A549 (cell line): Measurements from ENCODE around the gene TTC7B. TPM values are rescaled to one million over a fixed set of nuclear protein-coding genes. Genes with fewer than 3 reads are reported as not detected.

ENCODE experiments used
- ATAC-seq, 2 experiments: fragments of 200-7000 bp in 1 of 2; fragments of >200 bp in 1 of 2; cut with Nextera tagmentation in 1 of 2; cut with Tn5 transposase in 1 of 2; 3 replicates each; pipeline versions ENCODE4 v1.8.0 to v1.9.1; 2018 to 2020; ENCODE audit warnings: mild to moderate bottlenecking in 1 of 2, moderate library complexity in 1 of 2
- CTCF ChIA-PET: fragments of 300-600 bp; sonication (Branson Sonifier 250); formaldehyde crosslinking; extraction: SDS; loops from one replicate; lab custom pipeline; 2021; ENCODE audit warnings: antibody characterized with exemption, inconsistent platforms; lab: Yijun Ruan, JAX
- POLR2A ChIA-PET: fragments of 350-600 bp; formaldehyde crosslinking; extraction: SDS; loops from one replicate; lab custom pipeline; 2021; ENCODE audit warnings: antibody characterized with exemption, inconsistent platforms; lab: Yijun Ruan, JAX
- DNase-seq, 2 experiments: peaks; one replicate each; pipeline versions ENCODE4 v3.0.0 to v3.0.0-alpha.2; 2011 to 2016; ENCODE audit warnings: low read depth in 1 of 2, low spot score in 1 of 2
- FAIRE-seq: peaks from 2 replicates; lab custom pipeline; 2011; peaks lifted over from hg19 to GRCh38; lab: Jason Lieb, UNC
- H3K27ac ChIP-seq, 2 experiments: fragments of >200 bp; sonication (Bioruptor Twin); formaldehyde crosslinking; 3 replicates each; pipeline ENCODE4 v1.5.1; 2016 to 2017
- H3K4me1 ChIP-seq: fragments of >200 bp; sonication (Bioruptor Twin); formaldehyde crosslinking; 3 replicates; pipeline ENCODE4 v1.6.1; 2016
- H3K4me2 ChIP-seq: fragments of >200 bp; sonication (Bioruptor Twin); formaldehyde crosslinking; 3 replicates; pipeline ENCODE4 v1.6.1; 2016
- H3K4me3 ChIP-seq: fragments of >200 bp; sonication (Bioruptor Twin); formaldehyde crosslinking; 3 replicates; pipeline ENCODE4 v1.5.1; 2016
- H3K9me3 ChIP-seq: fragments of >200 bp; sonication (Bioruptor Twin); formaldehyde crosslinking; 3 replicates; pipeline ENCODE4 v1.6.1; 2016
- CBX2 ChIP-seq: fragments of 200-600 bp; sonication (generic); IDR thresholded peaks from 2 replicates; pipeline ENCODE4 v1.6.1; 2016; ENCODE audit warnings: low read depth, mild to moderate bottlenecking, borderline replicate concordance
- CBX8 ChIP-seq: fragments of 200-600 bp; sonication (generic); IDR thresholded peaks from 2 replicates; pipeline ENCODE4 v1.6.1; 2016
- CHD2 ChIP-seq: fragments of 150-350 bp; IDR thresholded peaks from 2 replicates; pipeline ENCODE4 v1.6.1; 2014; ENCODE audit warnings: low read length; ENCODE audit not compliant: partially characterized antibody
- ESRRA ChIP-seq: fragments of 150-350 bp; IDR thresholded peaks from 2 replicates; pipeline ENCODE4 v1.6.1; 2014; ENCODE audit warnings: mild to moderate bottlenecking, low read length, borderline replicate concordance
- FOSL2 ChIP-seq, 2 experiments: fragments of 450-650 bp in 1 of 2; fragments of >200 bp in 1 of 2; sonication (Bioruptor Twin) in 1 of 2; formaldehyde crosslinking; IDR thresholded peaks; 2 replicates each; pipeline versions ENCODE4 v1.5.0 to v1.6.1; 2016 to 2020; ENCODE audit warnings: mild to moderate bottlenecking in 1 of 2, moderate library complexity in 1 of 2
- HDAC2 ChIP-seq: fragments of 200-600 bp; sonication (generic); IDR thresholded peaks from 2 replicates; pipeline ENCODE4 v1.6.1; 2016
- HOXB5 ChIP-seq: fragments of 250-450 bp; sonication (Bioruptor Pico); IDR thresholded peaks from 2 replicates; pipeline ENCODE4 v1.5.0; 2020; ENCODE audit warnings: mild to moderate bottlenecking, moderate library complexity
- JUN ChIP-seq, 2 experiments: fragments of >200 bp; sonication (Bioruptor Twin); formaldehyde crosslinking; IDR thresholded peaks; 2 replicates in 1 of 2; 3 replicates in 1 of 2; pipeline ENCODE4 v1.6.1; 2016 to 2017
- KDM5A ChIP-seq: fragments of 200-600 bp; sonication (generic); IDR thresholded peaks from 2 replicates; pipeline ENCODE4 v1.6.1; 2016; ENCODE audit warnings: antibody characterized with exemption, mild to moderate bottlenecking
- MYC ChIP-seq: IDR thresholded peaks from 2 replicates; pipeline ENCODE4 v1.6.1; 2012; ENCODE audit warnings: mild to moderate bottlenecking, inconsistent platforms, low read length, improper control_type of control experiment, borderline replicate concordance
- NPAS2 ChIP-seq: fragments of 250-450 bp; sonication (Bioruptor Pico); IDR thresholded peaks from 2 replicates; pipeline ENCODE4 v1.8.0; 2022; ENCODE audit warnings: mild to moderate bottlenecking, moderate library complexity, borderline replicate concordance
- POLR2AphosphoS2 ChIP-seq: conservative IDR thresholded peaks from 2 replicates; pipeline ENCODE4 v1.6.1; 2012; ENCODE audit warnings: low read length, improper control_type of control experiment, inconsistent platforms
- RARB ChIP-seq: fragments of 250-450 bp; sonication (Bioruptor Pico); IDR thresholded peaks from 2 replicates; pipeline ENCODE4 v1.8.0; 2021; ENCODE audit warnings: mild to moderate bottlenecking, moderate library complexity
- RFX5 ChIP-seq: fragments of 450-650 bp; IDR thresholded peaks from 2 replicates; pipeline ENCODE4 v1.7.1; 2014; ENCODE audit warnings: antibody characterized with exemption, mild to moderate bottlenecking, moderate library complexity
- ZC3H11A ChIP-seq: fragments of 450-650 bp; IDR thresholded peaks from 2 replicates; pipeline ENCODE4 v1.6.1; 2014; ENCODE audit warnings: antibody characterized with exemption, mild to moderate bottlenecking
- ZFP36 ChIP-seq: fragments of 450-650 bp; IDR thresholded peaks from 2 replicates; pipeline ENCODE4 v1.6.1; 2014; ENCODE audit warnings: borderline replicate concordance; ENCODE audit not compliant: partially characterized antibody
- ZNF302 ChIP-seq: fragments of 250-450 bp; sonication (Bioruptor Pico); IDR thresholded peaks from 2 replicates; pipeline ENCODE4 v1.9.0; 2021; ENCODE audit warnings: inconsistent platforms, mild to moderate bottlenecking, moderate library complexity
- WGBS: methylation state at CpG from one replicate; pipeline ENCODE4 v1.1.6; 2017; ENCODE audit errors: missing lambda C conversion rate; 5-methylcytosine and 5-hydroxymethylcytosine counted together
- polyA plus RNA-seq, 4 experiments: library from polyadenylated mRNA; depleted of rRNA in 3 of 4; stranded (reverse); fragments of >200 nt; fragmentation: RNase III in 1 of 4; extraction: RNeasy Plus Mini Kit Qiagen cat#74134 plus additional on column Dnase treatment in 1 of 4; gene quantifications; 2 replicates in 3 of 4; 3 replicates in 1 of 4; pipeline ENCODE4 v1.2.3, GENCODE V29; 2011 to 2017
- TF ChIP-seq, protein P1 (sequence below): fragments of 150-350 bp; IDR thresholded peaks from 2 replicates; pipeline ENCODE4 v1.6.1; 2014; ENCODE audit warnings: low read depth, mild to moderate bottlenecking, low read length
- TF ChIP-seq, protein P2 (sequence below): IDR thresholded peaks from 2 replicates; pipeline ENCODE4 v1.6.1; 2012
- TF ChIP-seq, protein P3 (sequence below): IDR thresholded peaks from 2 replicates; pipeline ENCODE4 v1.6.1; 2012; ENCODE audit warnings: low read depth, borderline replicate concordance

Gene TTC7B
- polyA plus RNA-seq, 2 of the 4 experiments (the other 2 are of a cell fraction) = 16.6 to 28.0 TPM

GRCh38 chr14:90624227-90624626 lies 192.0 kb downstream of the TTC7B start:
- H3K4me2 ChIP-seq = peak overlapping the region; percentile 21; the same call in 1 of the 3 replicates
- TF ChIP-seq CBX2 (no peak), NPAS2 (CRISPR knock-in tag) (no peak), ZFP36 (no peak), RFX5 (no peak), JUN (IDR thresholded peaks at IDR 0.05) (no peak), FOSL2 (IDR thresholded peaks at IDR 0.05) (no peak), FOSL2 (CRISPR knock-in tag; IDR thresholded peaks at IDR 0.05) (no peak), HOXB5 (CRISPR knock-in tag) (no peak), HDAC2 (no peak), MYC (no peak), KDM5A (no peak)
- TF ChIP-seq, protein P1, sequence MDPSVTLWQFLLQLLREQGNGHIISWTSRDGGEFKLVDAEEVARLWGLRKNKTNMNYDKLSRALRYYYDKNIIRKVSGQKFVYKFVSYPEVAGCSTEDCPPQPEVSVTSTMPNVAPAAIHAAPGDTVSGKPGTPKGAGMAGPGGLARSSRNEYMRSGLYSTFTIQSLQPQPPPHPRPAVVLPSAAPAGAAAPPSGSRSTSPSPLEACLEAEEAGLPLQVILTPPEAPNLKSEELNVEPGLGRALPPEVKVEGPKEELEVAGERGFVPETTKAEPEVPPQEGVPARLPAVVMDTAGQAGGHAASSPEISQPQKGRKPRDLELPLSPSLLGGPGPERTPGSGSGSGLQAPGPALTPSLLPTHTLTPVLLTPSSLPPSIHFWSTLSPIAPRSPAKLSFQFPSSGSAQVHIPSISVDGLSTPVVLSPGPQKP = no peak
- H3K4me1 ChIP-seq = peaks cover 6% of the 10 kb centered on the region; the same call in 1 of the 3 replicates
- 46% methylated on average over 8 of the region's 8 CpGs for WGBS
- ATAC-seq (peak; percentile 38 to 52; a peak in 4 of 6 replicates), DNase-seq (peak in 1 of 2 experiments; percentile 32), FAIRE-seq (no peak)
- CTCF ChIA-PET = interaction anchor here (1.0 kb wide), 1 partner anchor 73 kb away, joined by 3 read pairs; no protein-coding TSS in a partner anchor
- POLR2A ChIA-PET = no interaction called here
- no peaks in the 10 kb centered on the region for H3K9me3 ChIP-seq
- H3K27ac ChIP-seq = no peak overlapping the region
- H3K4me3 ChIP-seq = no peak overlapping the region

- no peak for ATAC-seq
- Histone ChIP-seq H3K4me1 (peaks cover 6% of the 10 kb centered on the region; the same call in 1 of the 3 replicates), H3K4me2 (no peak overlapping the region), H3K9me3 (no peaks in the 10 kb centered on the region), H3K4me3 (no peak overlapping the region), H3K27ac (no peak overlapping the region)
- ChIA-PET POLR2A (no interaction called here), CTCF (interaction anchor here (0.7 to 0.9 kb wide), 2 partner anchors 71 to 94 kb away, joined by 3 to 4 read pairs; no protein-coding TSS in a partner anchor)
- TF ChIP-seq ZNF302 (CRISPR knock-in tag) = no peak
- TF ChIP-seq ZC3H11A = no peak
- 87% methylated on average over 32 of the region's 32 CpGs for WGBS
- DNase-seq = no peak
- no peak for FAIRE-seq
These were observed 195.0 kb downstream of the TTC7B start for GRCh38 chr14:90621201-90621600.

DNA sequence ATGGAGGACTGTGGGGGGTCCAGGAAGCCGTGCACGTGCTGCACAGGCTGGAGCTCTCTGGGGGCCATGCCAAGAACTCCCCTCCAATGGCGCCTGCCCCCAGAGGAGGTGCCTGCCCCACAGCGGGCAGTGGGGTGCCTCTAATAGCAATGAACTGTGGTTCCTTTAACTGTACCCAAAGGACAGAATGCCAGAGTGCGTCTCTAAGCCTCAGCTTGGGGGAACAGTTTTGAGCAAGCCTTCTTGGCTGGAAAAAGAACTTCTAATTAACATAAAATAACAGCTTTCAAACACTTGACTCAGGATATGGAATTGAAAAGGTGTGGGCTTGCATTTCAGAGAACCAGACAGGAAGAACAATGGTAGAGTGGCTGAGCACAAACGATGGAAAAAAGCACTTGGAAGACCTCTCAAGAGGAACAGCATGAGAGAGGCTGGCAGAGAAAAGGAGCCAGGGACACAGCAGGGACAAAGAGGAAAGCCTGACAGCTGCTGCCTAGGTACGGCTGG lies 195.6 kb downstream of the TTC7B start:
- CTCF ChIA-PET = no interaction called here
- FAIRE-seq = no peak

More for the DNA sequence above, 195.6 kb downstream of the TTC7B start:
- 79% methylated on average over 5 of the region's 7 CpGs for WGBS
- H3K4me1 ChIP-seq = peaks cover 6% of the 10 kb centered on the region; the same call in 1 of the 3 replicates
- TF ChIP-seq RARB (CRISPR knock-in tag) (no peak), ESRRA (no peak), CHD2 (no peak), MYC (no peak), CBX8 (no peak), ZFP36 (no peak), POLR2AphosphoS2 (no peak)
- TF ChIP-seq, protein P2, sequence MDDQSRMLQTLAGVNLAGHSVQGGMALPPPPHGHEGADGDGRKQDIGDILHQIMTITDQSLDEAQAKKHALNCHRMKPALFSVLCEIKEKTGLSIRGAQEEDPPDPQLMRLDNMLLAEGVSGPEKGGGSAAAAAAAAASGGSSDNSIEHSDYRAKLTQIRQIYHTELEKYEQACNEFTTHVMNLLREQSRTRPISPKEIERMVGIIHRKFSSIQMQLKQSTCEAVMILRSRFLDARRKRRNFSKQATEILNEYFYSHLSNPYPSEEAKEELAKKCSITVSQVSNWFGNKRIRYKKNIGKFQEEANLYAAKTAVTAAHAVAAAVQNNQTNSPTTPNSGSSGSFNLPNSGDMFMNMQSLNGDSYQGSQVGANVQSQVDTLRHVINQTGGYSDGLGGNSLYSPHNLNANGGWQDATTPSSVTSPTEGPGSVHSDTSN = no peak
- TF ChIP-seq, protein P3, sequence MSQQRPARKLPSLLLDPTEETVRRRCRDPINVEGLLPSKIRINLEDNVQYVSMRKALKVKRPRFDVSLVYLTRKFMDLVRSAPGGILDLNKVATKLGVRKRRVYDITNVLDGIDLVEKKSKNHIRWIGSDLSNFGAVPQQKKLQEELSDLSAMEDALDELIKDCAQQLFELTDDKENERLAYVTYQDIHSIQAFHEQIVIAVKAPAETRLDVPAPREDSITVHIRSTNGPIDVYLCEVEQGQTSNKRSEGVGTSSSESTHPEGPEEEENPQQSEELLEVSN = no peak
- TF ChIP-seq, all 56 proteins: peak for 0
- Histone ChIP-seq H3K27ac (no peak overlapping the region), H3K4me2 (no peak overlapping the region), H3K9me3 (no peaks in the 10 kb centered on the region), H3K4me3 (no peak overlapping the region)
- DNase-seq = no peak
- ATAC-seq = no peak
- POLR2A ChIA-PET = no interaction called here
